HG03066 (cell line): ENCODE measurements around the gene PRUNE2.

Source experiments
- ATAC-seq: cut with Tn5 transposase; IDR thresholded peaks from one replicate; pipeline ENCODE4 v1.9.1; 2021; ENCODE audit warnings: low read depth; ENCODE audit not compliant: unreplicated experiment

PRUNE2 gene

GRCh38 chr9:76586390-76587314, 319.3 kb downstream of the PRUNE2 start:
- ATAC-seq = no peak

DNA sequence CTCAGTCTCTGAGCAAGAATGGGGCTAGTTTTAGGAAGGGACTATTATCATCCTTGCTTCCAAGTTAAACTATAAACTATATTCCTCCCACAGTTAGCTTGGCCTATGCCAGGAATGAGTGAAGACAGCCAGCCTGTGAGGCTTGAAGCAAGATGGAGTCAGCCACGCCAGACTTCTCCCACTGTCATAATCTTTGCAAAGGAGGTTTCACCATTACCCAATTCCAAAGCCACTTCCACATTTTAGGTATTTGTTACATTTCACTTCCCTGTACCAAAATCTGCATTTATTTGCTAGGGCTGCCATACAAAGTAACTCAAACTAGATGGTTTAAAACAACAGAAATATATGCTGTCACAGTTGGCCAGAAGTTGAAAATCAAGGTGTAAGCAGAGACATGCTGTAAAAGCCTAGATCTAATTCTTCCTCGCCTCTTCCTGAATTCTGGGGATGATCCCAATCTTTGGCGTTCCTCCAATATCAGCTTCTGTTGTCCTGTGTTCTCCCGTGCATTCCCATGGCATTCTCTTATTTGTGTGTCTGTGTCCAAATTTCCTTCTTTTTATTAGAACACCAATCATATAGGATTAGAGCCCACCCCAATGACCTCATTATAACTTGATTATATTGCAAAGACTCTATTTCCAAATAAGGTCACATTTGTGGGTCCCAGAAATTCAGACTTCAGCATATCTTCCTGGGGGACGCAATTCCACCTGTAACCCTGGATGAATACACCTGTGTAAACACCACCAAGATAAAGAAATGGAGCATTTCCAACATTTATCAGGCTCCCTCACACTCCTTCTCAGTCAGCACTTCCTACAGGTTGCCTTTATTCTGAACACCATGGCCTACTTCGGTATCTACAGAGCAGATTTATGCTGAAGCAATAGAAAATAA, 320.2 kb downstream of the PRUNE2 start:
- no peak for ATAC-seq

DNA sequence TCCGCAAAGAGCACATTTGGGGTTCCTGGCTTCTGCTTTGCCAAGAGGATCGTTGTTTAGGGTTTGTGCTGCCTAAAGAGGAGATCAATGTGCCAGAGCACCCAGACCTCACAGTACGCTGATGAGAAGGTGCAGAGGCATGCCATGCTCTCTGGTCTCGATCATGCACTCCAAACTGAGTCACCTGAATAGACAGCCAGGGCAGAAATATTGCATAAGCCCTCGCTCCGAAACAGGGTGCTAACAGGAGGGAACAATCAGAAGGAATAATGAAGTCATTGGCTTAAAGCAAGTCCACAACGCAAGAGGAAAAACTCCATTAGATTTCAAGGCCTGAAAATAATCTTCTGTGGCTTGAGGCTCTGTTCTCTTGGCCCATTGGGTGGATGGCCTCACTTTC, 322.7 kb downstream of the PRUNE2 start:
- no peak for ATAC-seq

- ATAC-seq = no peak
These were observed 324.2 kb downstream of the PRUNE2 start for GRCh38 chr9:76581731-76582130.

GRCh38 chr9:76580820-76581219, 325.1 kb downstream of the PRUNE2 start:
- ATAC-seq = no peak

- ATAC-seq = no peak
These were observed 325.7 kb downstream of the PRUNE2 start for GRCh38 chr9:76580188-76580587.

- peak; percentile 70 for ATAC-seq
These were observed 329.6 kb downstream of the PRUNE2 start for GRCh38 chr9:76576344-76576743.

GRCh38 chr9:76575761-76576160, 330.2 kb downstream of the PRUNE2 start:
- ATAC-seq = no peak

GRCh38 chr9:76573905-76574760, 331.8 kb downstream of the PRUNE2 start:
- ATAC-seq = no peak

DNA sequence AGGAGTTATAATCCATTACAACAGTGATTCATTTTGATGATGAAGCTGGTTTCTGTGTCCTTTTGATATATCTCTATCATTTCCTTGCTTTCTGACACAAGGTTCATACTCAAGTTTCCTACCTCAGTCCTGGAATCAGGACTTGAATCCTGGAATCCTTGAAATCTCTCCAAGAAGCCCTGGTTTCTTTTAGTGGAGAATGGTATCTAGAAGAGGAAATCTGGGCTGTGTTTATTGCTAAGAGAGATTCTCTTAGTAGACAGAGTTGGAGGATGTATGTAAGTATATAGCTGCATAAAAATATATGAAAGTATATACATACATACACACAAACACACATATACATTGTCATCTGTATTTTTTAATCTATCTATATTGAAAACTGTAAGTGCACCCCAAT, 332.5 kb downstream of the PRUNE2 start:
- ATAC-seq = no peak

DNA sequence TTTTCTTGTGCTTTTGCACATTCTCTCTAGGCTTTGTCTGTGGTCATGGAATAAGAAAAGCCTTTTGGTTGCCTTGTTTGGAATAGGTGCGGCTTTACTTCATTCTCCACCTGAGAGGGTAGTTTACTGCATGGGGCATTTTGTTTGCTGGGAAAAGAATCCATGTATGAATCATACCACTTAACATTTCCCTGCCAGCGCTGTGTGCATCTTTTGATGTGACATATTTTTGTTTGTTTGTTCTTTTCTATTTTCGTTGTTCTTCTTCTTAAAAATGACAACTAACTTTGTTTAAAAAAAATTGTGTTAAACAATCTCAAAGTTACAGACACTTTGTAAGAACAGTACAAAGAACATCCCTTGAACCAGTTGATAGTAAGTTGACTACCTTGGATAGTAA, 333.8 kb downstream of the PRUNE2 start:
- no peak for ATAC-seq

DNA sequence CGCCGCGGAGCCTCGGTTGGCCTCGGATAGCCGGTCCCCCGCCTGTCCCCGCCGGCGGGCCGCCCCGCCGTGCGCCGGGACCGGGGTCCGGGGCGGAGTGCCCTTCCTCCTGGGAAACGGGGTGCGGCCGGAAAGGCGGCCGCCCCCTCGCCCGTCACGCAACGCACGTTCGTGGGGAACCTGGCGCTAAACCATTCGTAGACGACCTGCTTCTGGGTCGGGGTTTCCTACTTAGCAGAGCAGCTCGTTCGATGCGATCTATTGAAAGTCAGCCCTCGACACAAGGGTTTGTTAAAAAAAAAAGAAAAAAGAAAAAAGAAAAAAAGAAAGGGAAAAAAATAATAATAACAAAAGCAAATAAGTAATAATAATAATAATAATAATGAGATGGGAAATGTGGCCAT, 334.2 kb downstream of the PRUNE2 start:
- no peak for ATAC-seq

GRCh38 chr9:76571288-76571687, 334.6 kb downstream of the PRUNE2 start:
- ATAC-seq = peak; percentile 83

GRCh38 chr9:76570826-76571225, 335.1 kb downstream of the PRUNE2 start:
- no peak for ATAC-seq

- no peak for ATAC-seq
These were observed 338.8 kb downstream of the PRUNE2 start for GRCh38 chr9:76567086-76567485.

DNA sequence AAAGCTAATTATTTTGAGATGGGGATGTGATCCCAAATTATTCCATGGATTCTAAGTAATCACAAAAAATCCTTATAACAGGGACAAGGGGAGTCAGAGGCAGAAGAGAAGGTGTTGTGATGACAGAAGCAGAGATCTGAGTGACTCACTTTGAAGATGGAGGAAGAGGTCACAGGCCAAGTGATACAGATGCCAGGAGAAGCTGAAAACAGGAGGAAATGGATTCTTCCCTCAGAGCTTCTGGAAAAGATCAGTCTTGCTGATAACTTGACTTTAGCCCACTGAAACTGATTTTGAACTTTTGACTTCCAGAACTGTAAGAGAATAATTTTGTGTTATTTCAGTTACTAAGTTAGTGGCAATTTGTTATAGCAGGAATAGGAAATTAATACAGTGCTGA, 341.6 kb downstream of the PRUNE2 start:
- ATAC-seq = no peak

- peak; percentile 83 for ATAC-seq
These were observed 343.4 kb downstream of the PRUNE2 start for GRCh38 chr9:76562511-76562911.

DNA sequence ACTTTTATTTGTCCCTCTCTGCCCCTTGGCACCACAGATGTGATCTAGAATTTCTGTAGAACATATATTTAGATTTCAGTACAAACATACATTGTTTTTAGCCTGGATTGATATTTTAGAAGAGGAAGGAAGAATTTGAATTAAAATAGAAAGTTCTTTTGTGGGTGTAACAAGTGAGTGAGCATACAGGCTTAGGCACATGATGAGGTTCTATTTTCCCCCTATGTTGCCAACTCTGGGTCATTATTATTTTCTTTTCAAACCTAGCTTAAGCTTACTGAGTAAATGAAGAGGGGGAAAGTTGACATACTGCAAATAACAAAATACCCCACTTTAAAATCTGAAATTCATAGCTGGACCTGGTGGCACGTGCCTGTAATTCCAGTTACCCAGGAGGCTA, 344.0 kb downstream of the PRUNE2 start:
- peak; percentile 25 for ATAC-seq
